Measurements from ENCODE around the gene IL27RA.
A peak's percentile ranks its signal among the peaks of the same experiment; 100 is the strongest.
"Not testable (repeated sequence)": the region's sequence is repeated elsewhere in the genome, so short reads cannot be mapped to it uniquely, and the experiment has no call there.

The IL27RA gene

GRCh38 chr19:14000691-14001375 is 30.7 kb upstream of the IL27RA start:
- DNase-seq, result no peak

DNA sequence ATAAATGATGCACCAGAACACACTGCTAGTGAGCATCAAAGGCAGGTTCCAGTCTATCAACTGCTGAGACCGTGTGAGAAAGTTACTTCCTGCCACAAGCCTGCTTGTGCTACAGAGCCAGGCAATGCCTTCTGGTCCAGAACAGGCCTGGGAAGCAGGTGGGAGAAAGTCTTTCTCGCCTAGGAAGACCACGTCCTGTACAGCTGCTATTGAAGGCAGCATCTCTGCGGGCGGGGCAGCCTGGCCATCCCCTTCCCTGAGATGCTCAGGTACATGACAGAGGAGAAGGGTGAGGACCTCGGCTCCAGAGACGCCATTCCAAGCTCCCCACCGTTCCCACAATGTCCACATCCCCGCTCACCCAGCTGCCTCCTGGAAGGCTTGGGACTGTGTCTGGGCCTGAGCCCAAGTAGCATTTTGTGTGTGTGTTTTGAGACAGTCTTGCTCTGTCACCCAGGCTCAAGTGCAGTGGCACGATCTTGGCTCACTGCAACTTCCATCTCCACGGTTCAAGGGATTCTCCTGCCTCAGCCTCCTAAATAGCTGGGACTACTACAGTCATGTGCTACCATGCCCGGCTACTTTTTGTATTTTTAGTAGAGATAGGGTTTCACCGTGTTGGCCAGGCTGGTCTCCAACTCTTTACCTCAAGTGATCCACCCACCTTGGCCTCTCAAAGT is 28.9 kb upstream of the IL27RA start:
- no peak for DNase-seq

DNA sequence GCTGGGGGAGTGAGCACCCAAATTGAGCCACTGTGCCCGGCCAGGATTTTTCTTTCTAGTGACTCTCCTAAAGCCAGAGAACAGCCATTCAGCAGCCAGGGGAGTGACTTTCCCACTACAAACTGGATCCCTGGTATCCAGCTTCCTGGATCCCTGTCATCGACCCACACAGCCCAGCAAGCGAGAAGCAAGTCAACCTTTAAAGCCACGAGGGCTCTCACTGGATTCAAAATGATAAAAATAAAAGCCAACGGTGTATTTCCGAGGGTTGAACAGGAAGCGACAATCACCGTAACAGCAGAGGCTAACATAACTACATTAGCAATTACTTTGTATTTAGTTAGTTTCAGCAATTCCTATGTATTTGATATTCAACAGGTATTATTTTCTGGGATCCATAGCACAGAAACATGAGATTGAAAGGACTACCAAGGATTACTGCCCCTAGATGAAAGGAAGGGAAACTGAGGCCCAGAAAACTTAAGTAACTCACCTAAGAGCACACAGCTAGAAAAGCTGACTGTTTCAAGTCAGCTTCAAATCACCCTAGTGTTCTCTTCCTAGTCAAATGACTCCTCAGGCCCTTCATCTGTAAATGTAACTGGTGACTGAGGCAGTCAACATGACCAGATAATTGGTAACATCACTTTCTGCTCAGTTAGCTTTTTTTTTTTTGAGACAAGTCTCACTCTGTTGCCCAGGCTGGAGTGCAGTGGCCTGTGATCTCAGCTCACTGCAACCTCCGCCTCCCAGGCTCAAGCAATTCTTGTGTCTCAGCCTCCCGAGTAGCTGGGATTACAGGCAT is 28.1 kb upstream of the IL27RA start:
- no peak for DNase-seq

DNA sequence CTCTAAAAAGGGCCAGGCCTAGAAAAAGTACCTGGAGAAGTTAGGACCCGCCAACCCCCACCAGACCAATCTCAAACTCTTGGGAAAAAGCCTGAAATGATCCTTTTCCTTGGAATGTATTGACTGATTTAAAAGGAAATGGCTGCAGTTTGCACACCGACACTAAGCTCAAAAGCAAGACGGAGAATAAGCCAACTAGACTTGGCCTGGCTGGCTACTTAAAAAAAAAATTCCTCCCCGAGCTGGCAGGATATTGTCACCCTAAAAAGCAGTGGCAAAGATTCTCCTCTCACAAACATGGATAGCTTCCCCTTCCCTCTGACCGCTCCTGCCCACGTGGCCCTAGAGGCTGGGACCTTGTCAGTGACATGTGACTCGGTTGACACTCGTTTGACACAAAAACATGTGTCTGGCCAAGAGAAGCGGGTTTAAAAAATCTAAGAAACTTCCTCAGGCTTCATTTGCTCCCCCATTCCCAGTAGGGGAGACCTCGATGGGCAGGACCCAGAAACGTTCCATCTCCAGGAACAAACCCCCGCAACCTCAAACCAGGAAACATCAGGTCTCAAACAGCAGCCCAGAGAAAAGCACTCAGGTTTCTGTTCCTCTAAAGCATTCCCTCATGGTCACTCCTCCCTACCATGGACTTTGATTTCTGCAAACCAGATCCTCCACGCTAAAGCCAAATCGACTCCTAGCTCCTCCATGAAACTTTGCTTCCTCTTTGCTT is 26.8 kb upstream of the IL27RA start:
- DNase-seq, result no peak

DNA sequence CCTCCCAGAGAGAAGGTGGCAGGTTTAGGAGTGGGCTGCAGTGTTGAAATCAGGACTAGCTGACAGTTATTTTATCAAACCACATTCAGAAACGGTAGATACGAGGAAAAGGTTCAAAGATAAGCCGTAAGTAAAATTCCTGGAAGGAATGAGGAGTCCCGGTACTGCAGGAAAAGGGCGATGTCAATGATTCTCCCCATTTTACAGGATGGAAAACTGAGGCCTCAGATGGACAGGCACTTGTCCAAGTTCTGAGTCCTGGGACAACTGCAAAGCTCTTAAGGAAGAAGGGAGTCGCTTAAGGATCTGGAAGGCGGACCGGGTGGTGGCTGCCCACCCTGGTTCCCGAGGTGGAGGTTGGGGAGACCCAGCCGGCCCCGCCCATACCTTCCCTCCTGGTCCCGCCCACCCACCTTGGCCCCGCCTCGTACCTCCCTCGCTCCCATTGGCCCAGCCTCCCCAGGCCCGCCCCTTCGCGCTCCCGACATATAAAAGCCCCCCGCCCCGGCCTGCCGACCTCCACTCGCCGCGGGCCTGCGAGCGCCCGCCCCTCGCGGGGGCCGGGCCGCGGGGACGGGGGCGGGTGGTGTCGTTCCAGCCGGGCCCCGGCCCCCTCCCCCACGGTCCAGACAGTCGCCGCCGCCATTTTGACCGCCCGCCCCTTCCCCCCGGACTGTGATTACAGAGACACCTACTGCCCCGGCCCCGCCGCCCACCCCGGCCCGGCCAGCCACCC is 26.0 kb upstream of the IL27RA start:
- peak; percentile 89 for DNase-seq

- peak; percentile 100 for DNase-seq
Measured at GRCh38 chr19:14006085-14006765, 25.3 kb upstream of the IL27RA start, which contains the start of gene RFX1. TSS of gene RFX1 (minus strand) at chr19:14006320. CDS start at chr19:13993843, 12,477 bp downstream.

- peak; percentile 97 for DNase-seq
Measured at GRCh38 chr19:14006766-14007562, 24.6 kb upstream of the IL27RA start.

GRCh38 chr19:14012378-14012915 is 19.1 kb upstream of the IL27RA start:
- no peak for DNase-seq

DNA sequence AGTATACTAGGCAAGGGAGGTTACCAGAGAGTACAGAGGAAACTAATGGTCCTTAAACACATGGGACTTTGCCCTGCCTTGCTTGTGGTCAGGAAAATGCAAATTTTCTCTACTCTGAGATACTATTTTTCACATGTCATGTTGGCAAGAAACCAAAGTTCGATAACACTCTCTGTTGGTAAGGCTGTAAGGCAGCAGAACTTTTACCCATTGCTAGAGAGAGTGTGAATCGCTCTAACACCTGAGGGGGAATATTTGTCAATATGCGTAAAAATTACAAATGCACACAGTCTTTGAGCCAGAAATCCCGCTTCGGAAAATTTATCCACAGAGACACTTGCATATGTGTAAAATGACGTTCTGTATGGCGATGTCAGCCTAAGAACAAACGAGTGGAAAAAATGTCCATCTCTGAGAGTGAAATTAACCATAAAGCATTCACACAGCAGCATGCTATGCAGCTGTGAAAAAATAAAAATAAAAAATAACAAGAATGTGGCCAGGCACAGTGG is 16.0 kb upstream of the IL27RA start:
- no peak for DNase-seq

GRCh38 chr19:14019100-14019499 is 12.5 kb upstream of the IL27RA start:
- no peak for DNase-seq

DNA sequence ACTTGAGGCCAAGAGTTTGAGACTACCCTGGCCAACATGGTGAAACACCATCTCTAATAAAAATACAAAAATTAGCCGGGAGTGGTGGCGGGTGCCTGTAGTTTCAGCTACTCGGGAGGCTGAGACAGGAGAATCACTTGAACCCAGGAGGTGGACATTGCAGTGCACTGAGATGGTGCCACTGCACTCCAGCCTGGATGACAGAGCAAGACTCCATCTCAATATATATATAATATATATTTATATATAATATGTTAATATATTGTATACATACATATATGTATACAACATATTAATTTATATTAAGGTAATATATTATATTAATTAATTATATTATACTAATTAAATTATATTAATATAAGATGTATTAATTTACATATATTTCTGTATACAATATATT is 11.8 kb upstream of the IL27RA start:
- DNase-seq, result not testable (repeated sequence)

GRCh38 chr19:14021474-14021873 is 10.1 kb upstream of the IL27RA start:
- DNase-seq, result no peak

DNA sequence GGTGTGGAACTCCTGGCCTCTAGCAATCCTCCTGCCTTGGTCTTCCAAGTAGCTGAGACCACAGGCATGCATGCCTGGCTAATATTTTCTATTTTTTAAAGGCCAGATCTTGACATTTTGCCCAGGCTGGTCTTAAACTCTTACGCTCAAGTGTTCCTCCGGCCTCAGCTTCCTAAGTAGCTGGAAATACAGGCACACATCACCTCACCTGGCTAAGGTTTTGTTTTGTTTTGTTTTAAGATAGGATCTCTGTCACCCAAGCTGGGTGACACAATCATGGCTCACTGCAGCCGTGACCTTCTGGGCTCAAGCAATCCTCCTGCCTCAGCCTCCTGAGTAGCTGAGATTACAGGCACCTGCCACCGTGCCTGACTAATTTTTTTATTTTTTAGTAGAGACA is 9.1 kb upstream of the IL27RA start:
- DNase-seq, result no peak

DNA sequence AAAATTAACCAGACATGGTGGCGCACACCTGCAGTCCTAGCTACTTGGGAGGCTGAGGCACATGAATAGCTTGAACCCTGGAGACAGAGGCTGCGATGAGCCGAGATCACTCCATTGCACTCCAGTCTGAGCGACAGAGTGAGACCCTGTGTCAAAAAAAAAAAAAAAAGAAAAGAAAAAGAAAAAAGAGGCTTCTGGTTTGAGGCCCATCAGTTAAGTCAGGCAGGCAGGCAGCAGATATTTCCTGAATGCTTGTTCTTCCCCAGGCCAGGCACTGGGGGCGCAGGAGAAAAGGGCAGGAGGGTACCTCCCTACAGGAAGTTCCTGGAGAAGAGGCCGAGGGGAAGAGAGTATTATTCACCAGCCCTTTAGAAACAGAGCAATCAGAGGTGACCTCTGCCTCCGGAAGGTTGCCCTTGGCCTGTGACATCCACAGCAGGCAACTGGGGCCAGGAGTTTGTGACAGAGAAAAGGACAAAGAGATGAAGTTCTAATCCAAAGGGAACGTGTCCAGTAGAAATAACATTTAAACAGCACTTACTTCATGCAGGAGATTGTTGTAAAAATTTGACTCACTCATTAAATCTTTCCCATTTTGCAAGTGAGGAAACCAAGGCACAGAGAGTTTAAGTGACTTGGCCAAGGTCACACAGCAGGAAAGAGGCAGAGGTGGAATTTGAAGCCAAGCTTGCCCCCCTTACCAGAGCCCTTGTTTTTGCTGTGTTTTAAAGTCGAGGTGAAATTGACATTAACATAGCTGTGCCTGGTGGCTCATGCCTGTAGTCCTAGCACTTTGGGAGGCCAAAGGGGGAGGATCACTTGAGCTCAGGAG is 7.9 kb upstream of the IL27RA start:
- peak; percentile 68 for DNase-seq

GRCh38 chr19:14026652-14027192 is 4.8 kb upstream of the IL27RA start:
- not testable (repeated sequence) for DNase-seq

GRCh38 chr19:14027856-14028450 is 3.6 kb upstream of the IL27RA start, which contains the start of gene RLN3:
TSS of gene RLN3 (plus strand) at chr19:14028148. CDS start at chr19:14028205, 57 bp downstream.
- DNase-seq, result no peak

- no peak for DNase-seq
Measured at GRCh38 chr19:14028901-14029300, 2.7 kb upstream of the IL27RA start.

GRCh38 chr19:14030997-14031718 is 404 bp upstream of the IL27RA start:
- DNase-seq, result no peak

Data from NCI-H146 (cell line).